Skeletal muscle satellite cell (primary cell): ENCODE data around the gene CDC20.
A peak's percentile ranks its signal among the peaks of the same experiment; 100 is the strongest.
"Not testable (repeated sequence)": the region's sequence is repeated elsewhere in the genome, so short reads cannot be mapped to it uniquely, and the experiment has no call there.

Source experiments
- H3K27me3 ChIP-seq: 2 replicates; pipeline ENCODE4 v1.7.0; 2013; ENCODE audit warnings: low read length; ENCODE audit not compliant: control insufficient read depth, insufficient read depth
- H3K36me3 ChIP-seq: 2 replicates; pipeline ENCODE4 v1.7.0; 2013; ENCODE audit warnings: mild to moderate bottlenecking, control low read depth, low read length; ENCODE audit not compliant: insufficient read depth
- H3K4me1 ChIP-seq: 2 replicates; pipeline ENCODE4 v1.7.0; 2013; ENCODE audit warnings: low read length; ENCODE audit not compliant: control insufficient read depth, insufficient read depth
- H3K4me2 ChIP-seq: 2 replicates; pipeline ENCODE4 v1.7.0; 2013; ENCODE audit warnings: mild to moderate bottlenecking, low read length
- H3K4me3 ChIP-seq: 2 replicates; pipeline ENCODE4 v1.7.0; 2013; ENCODE audit warnings: low read length
- H3K9ac ChIP-seq: 2 replicates; pipeline ENCODE4 v1.7.0; 2013; ENCODE audit warnings: mild to moderate bottlenecking, low read depth, low read length, moderate library complexity
- H3K9me3 ChIP-seq: replicated peaks from 2 replicates; pipeline ENCODE4 v1.7.0; 2013; ENCODE audit warnings: mild to moderate bottlenecking, control low read depth, low read length

CDC20 gene

GRCh38 chr1:43363283-43363934, 4.6 kb downstream of the CDC20 start:
- Histone ChIP-seq H3K4me3 (no peak overlapping the region), H3K4me1 (peaks cover 41% of the 10 kb centered on the region), H3K4me2 (no peak overlapping the region), H3K9me3 (no peaks in the 10 kb centered on the region), H3K9ac (no peak overlapping the region), H3K36me3 (peaks cover 52% of the 10 kb centered on the region), H3K27me3 (no peaks in the 10 kb centered on the region)

GRCh38 chr1:43363935-43364525, 5.2 kb downstream of the CDC20 start:
- Histone ChIP-seq H3K4me2 (no peak overlapping the region), H3K9ac (no peak overlapping the region), H3K4me1 (peaks cover 47% of the 10 kb centered on the region), H3K9me3 (no peaks in the 10 kb centered on the region), H3K36me3 (peaks cover 52% of the 10 kb centered on the region), H3K4me3 (no peak overlapping the region), H3K27me3 (no peaks in the 10 kb centered on the region)

DNA sequence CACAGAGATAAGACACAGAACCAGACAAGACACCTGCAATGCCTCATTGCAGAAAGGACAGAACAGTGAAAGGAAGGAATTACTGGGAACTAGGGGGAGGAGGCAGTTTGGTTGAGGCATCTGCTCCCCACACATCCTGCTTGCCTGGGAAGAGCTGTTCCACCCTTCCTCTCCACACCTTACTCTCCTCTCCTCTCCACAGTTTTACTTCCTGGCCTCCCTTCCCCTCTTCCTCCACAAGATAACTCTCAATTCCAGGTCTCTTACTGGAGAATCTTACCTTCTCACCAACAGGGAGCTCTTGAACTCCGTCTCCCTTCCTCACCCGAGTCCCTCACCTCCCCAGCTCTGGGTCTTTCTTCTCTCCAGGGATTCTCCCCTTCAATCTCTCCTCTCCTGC, 6.9 kb downstream of the CDC20 start:
- Histone ChIP-seq H3K36me3 (peaks cover 45% of the 10 kb centered on the region), H3K4me3 (peak overlapping the region; percentile 88), H3K27me3 (no peaks in the 10 kb centered on the region), H3K4me2 (peak overlapping the region; percentile 84), H3K9me3 (no peaks in the 10 kb centered on the region), H3K4me1 (peaks cover 32% of the 10 kb centered on the region), H3K9ac (peak overlapping the region; percentile 11)

- peak overlapping the region; percentile 84 for H3K4me2 ChIP-seq
- H3K36me3 ChIP-seq: peaks cover 40% of the 10 kb centered on the region
- H3K4me1 ChIP-seq: peaks cover 27% of the 10 kb centered on the region
- H3K9me3 ChIP-seq: no peaks in the 10 kb centered on the region
- peak overlapping the region; percentile 94 for H3K9ac ChIP-seq
- H3K27me3 ChIP-seq: no peaks in the 10 kb centered on the region
- peak overlapping the region; percentile 88 for H3K4me3 ChIP-seq
Observed at GRCh38 chr1:43366179-43366578, 7.4 kb downstream of the CDC20 start.

GRCh38 chr1:43366601-43367025, 7.8 kb downstream of the CDC20 start:
- H3K4me2 ChIP-seq: peak overlapping the region; percentile 84
- peak overlapping the region; percentile 94 for H3K9ac ChIP-seq
- no peaks in the 10 kb centered on the region for H3K9me3 ChIP-seq

GRCh38 chr1:43367026-43367903, 8.5 kb downstream of the CDC20 start:
- Histone ChIP-seq H3K27me3 (no peaks in the 10 kb centered on the region), H3K9me3 (no peaks in the 10 kb centered on the region), H3K36me3 (peaks cover 29% of the 10 kb centered on the region), H3K4me1 (peaks cover 28% of the 10 kb centered on the region), H3K4me3 (peak overlapping the region; percentile 88), H3K9ac (peak overlapping the region; percentile 94), H3K4me2 (peak overlapping the region; percentile 84)

More at GRCh38 chr1:43366601-43367025, 7.8 kb downstream of the CDC20 start:
- Histone ChIP-seq H3K27me3 (no peaks in the 10 kb centered on the region), H3K36me3 (peaks cover 36% of the 10 kb centered on the region), H3K4me1 (peaks cover 24% of the 10 kb centered on the region), H3K4me3 (peak overlapping the region; percentile 88)

DNA sequence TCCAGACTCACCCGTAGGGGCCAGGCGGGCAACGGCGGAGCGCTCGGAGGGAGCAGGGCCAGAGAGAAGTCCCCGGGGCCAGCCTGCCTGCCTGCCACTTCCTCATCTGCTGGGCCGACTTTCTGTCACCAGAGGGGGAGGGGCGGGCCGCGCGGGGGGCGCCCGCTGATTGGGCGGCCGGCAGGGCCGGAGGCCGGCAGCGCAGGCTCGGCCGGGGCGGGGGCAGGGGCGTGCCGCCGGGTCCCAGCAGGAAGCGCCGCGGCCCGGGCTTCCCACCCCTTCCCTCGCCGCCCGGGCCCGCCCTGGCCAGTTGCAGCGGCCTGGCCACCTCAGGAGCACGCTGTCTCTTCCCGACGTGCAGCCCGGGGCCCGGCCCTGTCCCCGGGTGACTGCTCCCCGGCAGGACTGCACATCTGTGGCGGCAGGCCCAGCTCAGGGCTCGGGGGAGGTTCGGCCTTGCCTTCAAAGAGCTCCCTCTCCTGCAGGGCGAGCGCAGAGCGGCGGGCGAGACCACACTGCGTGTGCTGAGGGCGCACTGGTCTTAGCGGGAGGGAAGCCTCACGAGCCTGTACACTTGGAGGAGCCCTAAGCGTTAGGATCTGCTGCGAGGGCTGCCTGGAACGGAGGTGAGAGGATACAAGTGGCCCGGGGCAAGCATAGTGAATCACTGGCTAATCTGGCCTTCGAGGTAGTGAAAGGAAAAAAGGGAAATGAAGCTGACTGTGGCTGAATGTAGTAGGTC, 9.3 kb downstream of the CDC20 start, which contains the start of gene ELOVL1:
ELOVL1 (minus strand) TSS at position 108 of the 742 bp plus-strand sequence. CDS start 2,402 bp downstream, outside the sequence.
- no peaks in the 10 kb centered on the region for H3K9me3 ChIP-seq
- no peaks in the 10 kb centered on the region for H3K27me3 ChIP-seq
- peak within 1 kb of the TSS; percentile 84 for H3K4me2 ChIP-seq
- H3K36me3 ChIP-seq: peaks cover 22% of the 10 kb centered on the region
- peak within 1 kb of the TSS; percentile 94 for H3K9ac ChIP-seq
- peak within 1 kb of the TSS; percentile 88 for H3K4me3 ChIP-seq
- peaks cover 36% of the 10 kb centered on the region for H3K4me1 ChIP-seq

DNA sequence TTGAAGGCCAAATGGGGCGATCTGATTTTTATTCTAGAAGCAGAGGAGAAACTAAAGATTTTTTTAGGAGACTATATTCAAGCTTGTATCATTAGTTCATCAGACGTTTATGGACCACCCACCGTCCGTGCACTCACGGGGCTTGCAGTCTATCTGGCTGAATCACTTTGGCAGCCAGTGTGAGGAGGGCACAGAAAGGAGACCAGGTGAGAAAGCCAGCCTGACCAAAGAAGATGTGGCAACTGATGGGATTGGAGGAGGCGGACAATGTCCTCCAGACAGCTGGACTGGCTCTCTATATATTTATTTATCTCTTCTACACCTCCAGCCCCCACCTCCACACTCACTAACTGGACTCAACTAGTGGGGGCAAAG, 9.9 kb downstream of the CDC20 start:
- Histone ChIP-seq H3K36me3 (peaks cover 17% of the 10 kb centered on the region), H3K27me3 (no peaks in the 10 kb centered on the region), H3K9ac (peak overlapping the region; percentile 94), H3K4me2 (peak overlapping the region; percentile 84), H3K9me3 (no peaks in the 10 kb centered on the region), H3K4me1 (peaks cover 42% of the 10 kb centered on the region), H3K4me3 (peak overlapping the region; percentile 88)

- H3K4me3 ChIP-seq, H3K36me3 ChIP-seq, H3K4me2 ChIP-seq, H3K9me3 ChIP-seq, H3K27me3 ChIP-seq, H3K9ac ChIP-seq: not testable (repeated sequence)
- peaks cover 49% of the 10 kb centered on the region for H3K4me1 ChIP-seq
Observed at GRCh38 chr1:43369779-43370178, 11.0 kb downstream of the CDC20 start.

DNA sequence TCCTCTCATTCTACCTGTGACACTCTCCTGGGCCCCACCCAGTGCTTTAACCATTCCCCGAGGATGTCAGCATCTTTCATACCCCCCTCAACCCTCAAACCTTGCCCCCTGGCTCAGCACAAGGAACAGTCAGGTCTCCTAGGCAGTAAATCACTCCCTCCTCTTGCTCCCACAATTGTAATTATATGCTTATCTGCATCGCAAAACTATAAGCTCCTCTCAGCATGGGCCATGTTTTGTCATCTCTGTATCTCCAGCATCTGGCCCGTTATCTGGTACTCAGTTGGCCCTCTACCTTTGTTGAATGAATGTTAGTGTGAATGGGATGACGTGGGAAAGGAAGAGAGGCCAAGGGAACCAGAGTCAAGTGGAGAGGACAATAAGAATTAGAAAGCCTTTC, 11.8 kb downstream of the CDC20 start:
- Histone ChIP-seq H3K36me3 (no peaks in the 10 kb centered on the region), H3K4me1 (peaks cover 49% of the 10 kb centered on the region), H3K4me2 (no peak overlapping the region)

GRCh38 chr1:43372172-43372571, 13.4 kb downstream of the CDC20 start:
- Histone ChIP-seq H3K4me2 (no peak overlapping the region), H3K9ac (no peak overlapping the region), H3K4me3 (no peak overlapping the region), H3K36me3 (no peaks in the 10 kb centered on the region), H3K9me3 (no peaks in the 10 kb centered on the region), H3K4me1 (peaks cover 36% of the 10 kb centered on the region), H3K27me3 (no peaks in the 10 kb centered on the region)

More for the DNA sequence above, 11.8 kb downstream of the CDC20 start:
- no peaks in the 10 kb centered on the region for H3K9me3 ChIP-seq
- H3K9ac ChIP-seq: no peak overlapping the region
- H3K4me3 ChIP-seq: no peak overlapping the region
- no peaks in the 10 kb centered on the region for H3K27me3 ChIP-seq
